HK-2 (cell line): ENCODE data around the gene CCND1.
A peak's percentile ranks its signal among the peaks of the same experiment; 100 is the strongest.
"Not testable (repeated sequence)": the region's sequence is repeated elsewhere in the genome, so short reads cannot be mapped to it uniquely, and the experiment has no call there.

Experiments used
- DNase-seq: peaks from one replicate; pipeline ENCODE4 v3.0.0-alpha.2; 2018; ENCODE audit not compliant: unreplicated experiment

The CCND1 gene

DNA sequence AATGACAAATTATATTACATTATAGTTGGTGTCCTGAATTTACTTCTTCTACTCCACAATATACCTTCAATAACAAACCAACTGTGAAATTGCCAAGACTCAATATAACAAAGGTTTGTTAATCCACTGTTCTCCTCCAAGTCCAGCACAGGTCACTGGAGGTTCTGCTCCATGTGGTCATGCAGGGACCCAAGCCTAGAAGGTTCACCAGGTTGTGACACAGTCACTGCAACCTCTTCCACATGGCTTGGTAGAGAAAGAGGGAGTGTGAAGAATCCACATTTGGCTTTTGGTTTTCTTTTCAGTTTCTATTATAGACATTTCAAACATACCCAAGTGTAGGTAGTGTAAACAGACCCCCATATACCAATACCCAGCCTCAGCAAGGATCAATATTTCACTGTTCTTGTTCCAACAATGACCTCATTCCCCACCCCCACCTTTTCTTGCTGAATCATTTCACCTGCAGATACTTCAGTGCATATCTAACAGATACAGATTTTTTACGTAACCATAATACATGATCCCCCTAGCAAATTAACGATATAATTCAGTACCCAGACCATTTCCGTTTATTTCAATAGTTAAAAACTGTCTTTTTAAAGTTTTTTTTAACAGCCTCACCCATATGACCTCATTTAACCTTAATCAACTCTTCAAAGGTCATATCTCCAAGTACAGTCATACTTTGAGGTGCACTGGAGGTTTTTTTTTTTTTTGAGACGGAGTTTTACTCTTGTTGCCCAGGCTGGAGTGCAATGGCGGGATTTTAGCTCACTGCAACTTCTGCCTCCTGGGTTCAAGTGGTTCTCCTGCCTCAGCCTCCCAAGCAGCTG lies 48.7 kb downstream of the CCND1 start:
- no peak for DNase-seq

DNA sequence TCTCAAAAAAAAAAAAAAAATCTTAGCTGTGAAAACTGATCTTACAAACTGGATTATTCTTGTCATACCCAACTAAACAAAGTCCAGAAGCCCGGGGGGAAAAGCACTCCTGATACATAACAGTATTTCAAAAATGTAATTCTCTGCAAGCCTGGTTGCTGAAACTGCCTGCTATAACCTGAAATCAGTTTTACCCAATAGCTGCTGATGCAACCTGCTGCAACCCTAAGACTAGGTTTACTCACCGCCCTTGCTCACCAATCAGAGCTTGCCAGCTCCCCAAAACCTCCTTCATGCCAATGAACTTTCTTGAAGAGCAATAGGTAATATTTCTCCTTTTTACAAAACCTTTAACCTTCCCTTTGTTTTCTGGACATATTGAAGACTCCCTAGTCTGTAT lies 50.5 kb downstream of the CCND1 start:
- DNase-seq = no peak

DNA sequence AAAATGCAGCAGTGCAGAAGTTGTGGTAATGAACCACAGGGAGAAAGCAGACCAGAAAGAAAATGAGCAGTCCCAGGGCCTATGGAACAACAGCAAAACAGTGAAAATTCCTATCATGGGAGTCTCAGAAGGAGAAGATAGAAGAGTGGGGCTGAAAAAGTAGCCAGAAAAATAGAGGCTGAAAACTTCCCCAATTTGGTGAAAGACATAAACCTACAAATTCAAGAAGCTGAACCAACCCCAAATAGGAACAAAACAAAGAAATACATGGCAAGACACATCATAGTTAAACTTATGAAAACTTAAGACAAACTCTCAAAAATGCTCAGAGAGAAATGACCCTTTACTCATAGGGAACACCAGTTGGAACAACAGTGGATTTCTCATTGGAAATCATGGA lies 51.5 kb downstream of the CCND1 start:
- no peak for DNase-seq

GRCh38 chr11:69694781-69695180 lies 53.8 kb downstream of the CCND1 start:
- no peak for DNase-seq

- no peak for DNase-seq
Observed at GRCh38 chr11:69695581-69695980, 54.6 kb downstream of the CCND1 start.

GRCh38 chr11:69695995-69696394 lies 55.0 kb downstream of the CCND1 start:
- DNase-seq = not testable (repeated sequence)

- DNase-seq = no peak
Observed at GRCh38 chr11:69696749-69697468, 56.0 kb downstream of the CCND1 start.

DNA sequence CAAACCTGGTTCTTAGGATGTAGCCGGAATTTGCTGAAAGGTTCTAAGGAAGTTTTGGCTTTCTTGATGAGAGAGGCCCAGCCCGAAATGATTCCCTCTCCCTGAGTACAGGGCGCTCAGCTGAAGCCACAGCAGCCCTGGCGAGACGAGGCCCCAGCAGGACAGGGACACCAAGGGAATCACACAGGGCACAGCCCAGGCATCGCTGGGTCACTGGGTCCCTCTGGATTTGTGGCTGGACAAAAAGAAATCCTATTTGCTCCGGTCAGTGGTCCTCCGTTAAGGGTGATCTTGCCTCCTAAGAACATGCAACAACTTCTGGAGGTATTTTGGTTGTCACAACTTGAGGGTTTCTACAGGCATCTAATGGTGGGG lies 56.5 kb downstream of the CCND1 start:
- no peak for DNase-seq

DNA sequence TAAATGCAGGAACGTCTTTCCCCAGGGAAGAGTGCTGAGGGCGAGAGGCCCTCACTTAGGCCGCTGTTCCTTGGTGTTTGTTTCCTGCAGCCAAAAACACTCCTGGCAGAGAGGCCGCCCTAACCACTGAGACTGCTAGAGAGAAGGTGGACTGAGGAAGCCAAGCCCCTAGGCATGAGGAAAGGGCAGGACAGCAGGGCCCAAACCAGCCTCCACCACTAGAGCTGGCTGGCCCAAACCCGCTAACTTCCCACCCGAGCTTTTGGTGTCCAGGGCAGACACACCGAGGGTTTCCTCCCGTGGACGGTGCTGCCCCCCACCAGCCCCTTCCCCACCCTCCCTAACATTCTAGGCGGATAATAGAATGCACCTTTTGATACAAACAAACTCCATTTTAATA lies 56.9 kb downstream of the CCND1 start:
- no peak for DNase-seq

DNA sequence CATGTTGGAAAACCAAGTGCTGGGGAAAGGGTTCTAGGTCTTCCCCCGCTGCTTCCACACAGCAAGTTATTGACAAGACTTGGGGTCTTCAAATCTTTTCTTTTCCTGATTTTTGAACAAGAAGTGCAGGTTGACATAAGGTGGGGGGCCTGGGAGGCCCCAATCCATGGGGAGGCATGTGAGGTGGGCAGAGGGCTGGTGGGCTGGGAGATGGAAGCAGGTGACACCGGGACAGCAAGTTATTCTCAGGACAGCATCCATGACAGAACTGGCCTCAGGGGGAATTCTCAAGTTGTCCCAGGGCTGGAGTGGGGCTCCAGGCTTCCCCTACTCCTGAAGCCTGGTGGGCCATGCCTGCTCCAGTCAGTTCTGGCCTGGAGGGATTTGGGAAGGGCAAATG lies 57.4 kb downstream of the CCND1 start:
- DNase-seq = no peak

DNA sequence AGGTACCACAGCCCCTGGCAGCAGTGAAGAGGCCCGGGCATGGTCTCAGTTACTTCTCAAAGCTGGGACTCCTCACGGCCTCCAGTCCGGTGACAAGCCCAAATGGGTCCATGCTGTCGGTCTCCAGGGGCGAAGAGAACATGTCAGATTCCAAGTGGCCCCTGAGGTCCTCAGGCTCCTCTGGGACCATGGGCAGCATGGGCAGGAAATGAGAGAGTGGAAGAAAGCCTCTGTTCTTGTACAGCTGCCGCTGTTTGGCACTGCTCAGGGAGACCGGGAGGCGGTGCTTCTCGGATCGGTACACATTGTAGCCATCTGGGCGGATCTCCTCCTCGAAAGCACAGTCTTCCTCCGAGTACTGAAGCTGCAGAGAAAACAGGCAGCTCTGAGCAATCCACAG lies 58.3 kb downstream of the CCND1 start:
- DNase-seq = no peak

DNA sequence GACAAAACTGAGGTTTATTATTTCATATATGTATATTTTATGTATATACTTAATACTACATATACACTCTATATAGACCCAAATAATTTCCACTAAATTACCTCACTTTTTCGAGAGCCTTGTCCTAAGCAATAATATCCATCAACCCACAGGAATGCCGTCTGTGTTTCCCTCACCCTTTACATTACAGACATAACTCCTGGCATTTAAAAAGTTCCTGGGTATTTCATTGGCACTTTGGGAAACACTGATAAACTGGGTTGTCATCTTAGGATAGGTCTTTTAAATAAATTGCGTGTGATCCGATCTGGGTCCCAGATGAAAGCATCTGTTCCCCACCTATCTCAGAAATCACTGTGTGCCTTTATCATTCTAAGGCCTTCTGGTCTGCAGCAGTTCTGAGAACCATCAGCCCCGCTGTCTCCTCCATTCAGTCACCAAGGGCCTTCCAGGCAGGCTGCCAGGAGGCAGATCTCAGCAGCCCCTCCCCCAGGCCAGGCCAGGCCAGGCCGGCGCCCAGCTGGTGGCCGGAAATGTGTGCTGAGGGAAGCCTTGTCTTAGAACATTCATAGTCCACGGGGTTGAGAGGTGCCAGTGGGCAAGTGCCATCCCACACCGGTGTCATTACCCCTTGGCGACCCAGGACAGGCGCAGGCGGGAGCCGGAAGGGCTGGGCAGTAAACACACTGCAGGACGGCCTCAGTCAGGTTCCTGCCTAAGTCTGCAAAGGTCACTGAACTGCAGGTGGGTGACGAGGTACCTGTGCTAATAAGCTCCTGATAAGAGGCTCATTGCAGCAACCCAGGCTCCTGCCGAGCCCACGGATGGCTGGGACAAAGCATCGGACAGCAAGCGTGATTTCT lies 59.6 kb downstream of the CCND1 start:
- peak; percentile 66 for DNase-seq

DNA sequence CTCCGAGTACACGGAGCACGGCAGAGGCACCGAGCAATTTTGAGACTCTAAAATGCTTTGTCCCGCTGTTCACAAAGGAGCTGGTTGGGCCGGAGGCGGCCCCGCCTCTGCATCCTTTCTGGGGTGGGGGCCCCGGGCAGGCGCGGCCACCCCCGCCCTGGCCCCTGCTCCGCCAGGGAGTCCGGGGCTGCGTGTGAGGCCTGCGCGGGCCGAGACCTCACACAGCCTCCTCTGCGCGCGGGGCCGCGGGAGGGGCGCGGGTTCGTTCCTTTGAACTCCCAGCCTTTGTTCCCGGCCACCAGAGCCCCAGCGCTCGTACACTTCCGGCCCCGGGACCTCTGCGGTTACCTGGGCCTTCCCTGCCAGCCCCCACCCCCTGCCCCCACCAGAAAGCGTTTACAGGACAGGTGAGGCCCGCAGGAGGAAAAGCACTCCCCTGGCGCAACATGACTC lies 61.3 kb downstream of the CCND1 start:
- DNase-seq = no peak

- DNase-seq = no peak
Observed at GRCh38 chr11:69702769-69703452, 62.0 kb downstream of the CCND1 start.

- DNase-seq = no peak
Observed at GRCh38 chr11:69703453-69703767, 62.5 kb downstream of the CCND1 start.
